ENCODE results near the gene AFP. TPM values are rescaled to one million over a fixed set of nuclear protein-coding genes. Genes with fewer than 3 reads are reported as not detected.

AFP gene
- polyA plus RNA-seq, 1 donor (not counting 4 experiments of a cell fraction or from before 2014, with no cell fraction given), result 1.8 TPM

DNA sequence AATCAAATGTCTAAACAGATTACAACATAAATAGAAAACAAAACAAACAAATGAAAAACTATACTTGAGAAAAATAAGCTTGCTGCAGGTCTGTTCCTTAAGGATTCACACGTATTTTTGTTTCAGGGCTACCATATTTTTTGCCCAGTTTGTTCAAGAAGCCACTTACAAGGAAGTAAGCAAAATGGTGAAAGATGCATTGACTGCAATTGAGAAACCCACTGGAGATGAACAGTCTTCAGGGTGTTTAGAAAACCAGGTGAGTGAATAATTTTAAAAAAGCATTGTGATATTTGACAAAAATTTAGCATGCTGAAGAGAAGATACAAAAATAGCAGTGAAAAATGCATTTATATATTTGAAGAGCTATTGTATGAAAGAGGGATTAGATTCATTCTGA lies 2.0 kb downstream of the AFP start:
- no peak overlapping the region for H3K4me2 ChIP-seq (ENCODE audit: control insufficient read depth, extremely low read depth, insufficient read depth, low read depth, low read length)
- no peaks in the 10 kb centered on the region for H3K27me3 ChIP-seq (ENCODE audit: control insufficient read depth, extremely low read depth, insufficient read depth, low read length)
- H3K9me3 ChIP-seq (ENCODE audit: control insufficient read depth, low read depth, low read length), result no peaks in the 10 kb centered on the region
- FAIRE-seq (no peak), DNase-seq (ENCODE audit: low read depth, low spot score) (no peak)
- no peak overlapping the region for H3K4me3 ChIP-seq (ENCODE audit: control insufficient read depth in 2 of 3, extremely low read depth in 1 of 3, insufficient read depth in 2 of 3, low read depth in 1 of 3, low read length in 3 of 3)
- H4K20me1 ChIP-seq (ENCODE audit: control insufficient read depth, extremely low read depth, insufficient read depth, low read length), result no peaks in the 10 kb centered on the region
- H3K4me1 ChIP-seq (ENCODE audit: control insufficient read depth, extremely low read depth, insufficient read depth, low read length), result no peaks in the 10 kb centered on the region
- H3K36me3 ChIP-seq (ENCODE audit: control insufficient read depth in 2 of 2, extremely low read depth in 1 of 2, insufficient read depth in 2 of 2, low read length in 2 of 2), result no peaks in the 10 kb centered on the region
- H3K27ac ChIP-seq (ENCODE audit: control insufficient read depth, insufficient read depth, low read length), result no peak overlapping the region
- H3K9ac ChIP-seq (ENCODE audit: control insufficient read depth, extremely low read depth, insufficient read depth, low read length), result no peak overlapping the region
- dilution Hi-C loops (cut with MboI; ENCODE audit: extremely low pct_ligation_motif_present, low sequenced_read_pairs), result no loop called here
- no peak for TF ChIP-seq EZH2 (IDR thresholded peaks at IDR 0.05; ENCODE audit: low read length)
- no peaks in the 10 kb centered on the region for H3K9me1 ChIP-seq (ENCODE audit: control insufficient read depth, extremely low read depth, insufficient read depth, low read length)
- H2AFZ ChIP-seq (ENCODE audit: control insufficient read depth, low read length), result no peak overlapping the region
- H3K79me2 ChIP-seq (ENCODE audit: control insufficient read depth, insufficient read depth, low read length), result no peaks in the 10 kb centered on the region

DNA sequence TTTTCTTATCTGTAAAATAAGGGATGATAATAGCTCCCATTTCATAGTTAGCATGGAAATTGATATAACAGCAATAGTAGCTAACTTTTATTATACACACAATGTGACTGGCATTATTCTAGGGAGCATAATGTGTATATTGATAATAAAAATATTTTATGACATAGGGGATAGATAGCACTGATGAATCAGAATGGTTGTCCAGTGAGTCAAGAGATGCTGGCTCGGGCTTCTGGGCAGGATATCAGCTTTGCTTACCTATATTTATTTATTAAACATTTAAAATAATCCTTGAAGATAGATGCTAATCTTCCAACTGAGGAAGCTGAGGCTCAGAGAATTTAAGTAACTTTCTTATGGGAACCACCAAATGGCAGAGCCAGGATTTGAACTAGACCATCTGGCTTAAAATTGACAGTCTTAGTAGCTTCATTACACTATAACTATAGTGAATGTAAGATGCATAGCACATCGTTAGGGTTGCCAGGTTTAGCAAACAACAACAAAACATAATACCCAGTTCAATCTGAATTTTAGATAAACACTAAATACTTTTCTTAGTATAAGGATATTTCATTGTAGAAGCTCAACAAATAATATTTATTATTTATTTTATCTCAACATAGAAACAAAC lies 2.7 kb downstream of the AFP start:
- no peak overlapping the region for H2AFZ ChIP-seq (ENCODE audit: control insufficient read depth, low read length)
- dilution Hi-C loops (cut with MboI; ENCODE audit: extremely low pct_ligation_motif_present, low sequenced_read_pairs), result no loop called here
- no peaks in the 10 kb centered on the region for H3K27me3 ChIP-seq (ENCODE audit: control insufficient read depth, extremely low read depth, insufficient read depth, low read length)
- no peak overlapping the region for H3K27ac ChIP-seq (ENCODE audit: control insufficient read depth, insufficient read depth, low read length)
- no peaks in the 10 kb centered on the region for H4K20me1 ChIP-seq (ENCODE audit: control insufficient read depth, extremely low read depth, insufficient read depth, low read length)
- no peaks in the 10 kb centered on the region for H3K36me3 ChIP-seq (ENCODE audit: control insufficient read depth in 2 of 2, extremely low read depth in 1 of 2, insufficient read depth in 2 of 2, low read length in 2 of 2)
- DNase-seq (ENCODE audit: low read depth, low spot score) (no peak), FAIRE-seq (no peak)
- no peak overlapping the region for H3K9ac ChIP-seq (ENCODE audit: control insufficient read depth, extremely low read depth, insufficient read depth, low read length)
- no peaks in the 10 kb centered on the region for H3K79me2 ChIP-seq (ENCODE audit: control insufficient read depth, insufficient read depth, low read length)
- no peak overlapping the region for H3K4me3 ChIP-seq (ENCODE audit: control insufficient read depth in 2 of 3, extremely low read depth in 1 of 3, insufficient read depth in 2 of 3, low read depth in 1 of 3, low read length in 3 of 3)
- H3K9me1 ChIP-seq (ENCODE audit: control insufficient read depth, extremely low read depth, insufficient read depth, low read length), result no peaks in the 10 kb centered on the region
- TF ChIP-seq, protein P1, sequence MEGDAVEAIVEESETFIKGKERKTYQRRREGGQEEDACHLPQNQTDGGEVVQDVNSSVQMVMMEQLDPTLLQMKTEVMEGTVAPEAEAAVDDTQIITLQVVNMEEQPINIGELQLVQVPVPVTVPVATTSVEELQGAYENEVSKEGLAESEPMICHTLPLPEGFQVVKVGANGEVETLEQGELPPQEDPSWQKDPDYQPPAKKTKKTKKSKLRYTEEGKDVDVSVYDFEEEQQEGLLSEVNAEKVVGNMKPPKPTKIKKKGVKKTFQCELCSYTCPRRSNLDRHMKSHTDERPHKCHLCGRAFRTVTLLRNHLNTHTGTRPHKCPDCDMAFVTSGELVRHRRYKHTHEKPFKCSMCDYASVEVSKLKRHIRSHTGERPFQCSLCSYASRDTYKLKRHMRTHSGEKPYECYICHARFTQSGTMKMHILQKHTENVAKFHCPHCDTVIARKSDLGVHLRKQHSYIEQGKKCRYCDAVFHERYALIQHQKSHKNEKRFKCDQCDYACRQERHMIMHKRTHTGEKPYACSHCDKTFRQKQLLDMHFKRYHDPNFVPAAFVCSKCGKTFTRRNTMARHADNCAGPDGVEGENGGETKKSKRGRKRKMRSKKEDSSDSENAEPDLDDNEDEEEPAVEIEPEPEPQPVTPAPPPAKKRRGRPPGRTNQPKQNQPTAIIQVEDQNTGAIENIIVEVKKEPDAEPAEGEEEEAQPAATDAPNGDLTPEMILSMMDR (optimal IDR thresholded peaks at IDR 0.05 in 1 of 3, IDR thresholded peaks at IDR 0.05 in 1 of 3, conservative IDR thresholded peaks at IDR 0.05 in 1 of 3; ENCODE audit: extremely low read depth in 1 of 3, insufficient read depth in 2 of 3, low read length in 3 of 3), result no peak
- TF ChIP-seq EZH2 (IDR thresholded peaks at IDR 0.05; ENCODE audit: low read length), result no peak
- no peak overlapping the region for H3K4me2 ChIP-seq (ENCODE audit: control insufficient read depth, extremely low read depth, insufficient read depth, low read depth, low read length)
- no peaks in the 10 kb centered on the region for H3K9me3 ChIP-seq (ENCODE audit: control insufficient read depth, low read depth, low read length)
- H3K4me1 ChIP-seq (ENCODE audit: control insufficient read depth, extremely low read depth, insufficient read depth, low read length), result no peaks in the 10 kb centered on the region

DNA sequence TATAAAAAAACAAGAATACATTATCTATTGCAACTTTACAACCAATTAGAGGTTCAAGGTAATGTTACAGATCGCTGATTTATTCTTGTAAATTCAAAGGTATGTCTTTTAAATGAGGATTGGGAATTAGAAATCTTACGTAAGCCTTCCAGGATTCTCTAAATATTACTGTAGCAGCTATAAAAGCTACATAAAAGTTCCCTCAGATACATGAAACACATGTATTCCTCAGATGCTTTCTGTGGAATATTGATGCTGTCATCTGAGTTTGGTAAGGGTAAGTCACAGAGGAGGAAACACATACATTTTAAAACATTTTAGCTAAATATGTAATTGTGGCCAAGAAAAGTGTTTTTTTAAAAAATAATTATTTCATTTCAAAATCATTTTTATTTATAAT lies 3.4 kb downstream of the AFP start:
- dilution Hi-C loops (cut with MboI; ENCODE audit: extremely low pct_ligation_motif_present, low sequenced_read_pairs), result no loop called here
- no peaks in the 10 kb centered on the region for H3K4me1 ChIP-seq (ENCODE audit: control insufficient read depth, extremely low read depth, insufficient read depth, low read length)
- no peak overlapping the region for H3K4me2 ChIP-seq (ENCODE audit: control insufficient read depth, extremely low read depth, insufficient read depth, low read depth, low read length)
- no peak overlapping the region for H2AFZ ChIP-seq (ENCODE audit: control insufficient read depth, low read length)
- H3K9me3 ChIP-seq (ENCODE audit: control insufficient read depth, low read depth, low read length), result no peaks in the 10 kb centered on the region
- FAIRE-seq (no peak), DNase-seq (ENCODE audit: low read depth, low spot score) (no peak)
- H3K4me3 ChIP-seq (ENCODE audit: control insufficient read depth in 2 of 3, extremely low read depth in 1 of 3, insufficient read depth in 2 of 3, low read depth in 1 of 3, low read length in 3 of 3), result no peak overlapping the region
- H3K27me3 ChIP-seq (ENCODE audit: control insufficient read depth, extremely low read depth, insufficient read depth, low read length), result no peaks in the 10 kb centered on the region
- no peak overlapping the region for H3K27ac ChIP-seq (ENCODE audit: control insufficient read depth, insufficient read depth, low read length)
- no peaks in the 10 kb centered on the region for H3K79me2 ChIP-seq (ENCODE audit: control insufficient read depth, insufficient read depth, low read length)
- no peak overlapping the region for H3K9ac ChIP-seq (ENCODE audit: control insufficient read depth, extremely low read depth, insufficient read depth, low read length)
- no peak for TF ChIP-seq EZH2 (IDR thresholded peaks at IDR 0.05; ENCODE audit: low read length)
- TF ChIP-seq, protein P1 (optimal IDR thresholded peaks at IDR 0.05 in 1 of 3, IDR thresholded peaks at IDR 0.05 in 1 of 3, conservative IDR thresholded peaks at IDR 0.05 in 1 of 3; ENCODE audit: extremely low read depth in 1 of 3, insufficient read depth in 2 of 3, low read length in 3 of 3), result no peak
- H3K9me1 ChIP-seq (ENCODE audit: control insufficient read depth, extremely low read depth, insufficient read depth, low read length), result no peaks in the 10 kb centered on the region
- no peaks in the 10 kb centered on the region for H3K36me3 ChIP-seq (ENCODE audit: control insufficient read depth in 2 of 2, extremely low read depth in 1 of 2, insufficient read depth in 2 of 2, low read length in 2 of 2)
- H4K20me1 ChIP-seq (ENCODE audit: control insufficient read depth, extremely low read depth, insufficient read depth, low read length), result no peaks in the 10 kb centered on the region

Measured in keratinocyte (primary cell).